Measurements from ENCODE around the gene ZFYVE19. TPM values are rescaled to one million over a fixed set of nuclear protein-coding genes. Genes with fewer than 3 reads are reported as not detected.

The ZFYVE19 gene
- total RNA-seq = 10 to 100 TPM; 27.2 to 27.9 TPM

GRCh38 chr15:40807028-40807887 is at the start of gene ZFYVE19, which contains the start of gene DNAJC17:
TSS of gene ZFYVE19 (plus strand) at chr15:40807089. CDS start at chr15:40807590, 501 bp downstream.
TSS of gene DNAJC17 (minus strand) at chr15:40807473. CDS start at chr15:40807446, 27 bp downstream.

GRCh38 chr15:40763801-40764628 is 42.9 kb upstream of the ZFYVE19 start, which contains the start of gene GCHFR:
TSS of gene GCHFR (plus strand) at chr15:40764068. CDS start at chr15:40764181, 113 bp downstream.

GRCh38 chr15:40769274-40770146 is 37.4 kb upstream of the ZFYVE19 start, which contains the start of gene C15orf62:
TSS of gene C15orf62 (plus strand) at chr15:40769980. CDS start at chr15:40770496, 516 bp downstream.

GRCh38 chr15:40828447-40829036 is 21.7 kb downstream of the ZFYVE19 start, which contains the start of gene PPP1R14D:
TSS of gene PPP1R14D (minus strand) at chr15:40828708. CDS start at chr15:40828641, 67 bp downstream.

GRCh38 chr15:40843885-40844695 is 37.2 kb downstream of the ZFYVE19 start, which contains the start of gene SPINT1:
TSS of gene SPINT1 (plus strand) at chr15:40844048. CDS start at chr15:40844555, 507 bp downstream.

Other genes with a start within 250 kb of the ZFYVE19 start
- 10 to 100 TPM; 24.8 to 30.9 TPM for gene CCDC32, start 242.0 kb upstream of the ZFYVE19 start, total RNA-seq
- gene RPUSD2, start 237.8 kb upstream of the ZFYVE19 start, total RNA-seq = 10 to 100 TPM; 10.3 to 13.2 TPM
- gene KNL1, start 212.8 kb upstream of the ZFYVE19 start, total RNA-seq = 10 to 100 TPM; 40.6 to 44.1 TPM
- 10 to 100 TPM; 44.5 to 48.6 TPM for gene RAD51, start 111.9 kb upstream of the ZFYVE19 start, total RNA-seq
- gene RMDN3, start 51.8 kb upstream of the ZFYVE19 start, total RNA-seq = 10 to 100 TPM; 28.4 to 30.3 TPM
- 10 to 100 TPM; 47.0 to 47.9 TPM for gene GCHFR, start 43.0 kb upstream of the ZFYVE19 start, total RNA-seq
- 1 to 10 TPM; 1.5 to 1.8 TPM for gene C15orf62, start 37.1 kb upstream of the ZFYVE19 start, total RNA-seq
- 10 to 100 TPM; 43.8 to 44.3 TPM for gene DNAJC17, start 384 bp downstream of the ZFYVE19 start, total RNA-seq
- gene PPP1R14D, start 21.6 kb downstream of the ZFYVE19 start, total RNA-seq = not detected
- 1 to 10 TPM; 4.3 to 6.8 TPM for gene SPINT1, start 37.0 kb downstream of the ZFYVE19 start, total RNA-seq
- gene RHOV, start 67.1 kb downstream of the ZFYVE19 start, total RNA-seq = not detected
- 10 to 100 TPM; 15.1 to 15.4 TPM for gene VPS18, start 87.4 kb downstream of the ZFYVE19 start, total RNA-seq
- not detected for gene DLL4, start 122.3 kb downstream of the ZFYVE19 start, total RNA-seq
- gene CHAC1, start 146.4 kb downstream of the ZFYVE19 start, total RNA-seq = 1 to 10 TPM; 5.9 to 7.3 TPM